ENCODE results near the gene MTCL3. TPM values are rescaled to one million over a fixed set of nuclear protein-coding genes. Genes with fewer than 3 reads are reported as not detected.
"Not testable (repeated sequence)": the region's sequence is repeated elsewhere in the genome, so short reads cannot be mapped to it uniquely, and the experiment has no call there.

The MTCL3 gene

DNA sequence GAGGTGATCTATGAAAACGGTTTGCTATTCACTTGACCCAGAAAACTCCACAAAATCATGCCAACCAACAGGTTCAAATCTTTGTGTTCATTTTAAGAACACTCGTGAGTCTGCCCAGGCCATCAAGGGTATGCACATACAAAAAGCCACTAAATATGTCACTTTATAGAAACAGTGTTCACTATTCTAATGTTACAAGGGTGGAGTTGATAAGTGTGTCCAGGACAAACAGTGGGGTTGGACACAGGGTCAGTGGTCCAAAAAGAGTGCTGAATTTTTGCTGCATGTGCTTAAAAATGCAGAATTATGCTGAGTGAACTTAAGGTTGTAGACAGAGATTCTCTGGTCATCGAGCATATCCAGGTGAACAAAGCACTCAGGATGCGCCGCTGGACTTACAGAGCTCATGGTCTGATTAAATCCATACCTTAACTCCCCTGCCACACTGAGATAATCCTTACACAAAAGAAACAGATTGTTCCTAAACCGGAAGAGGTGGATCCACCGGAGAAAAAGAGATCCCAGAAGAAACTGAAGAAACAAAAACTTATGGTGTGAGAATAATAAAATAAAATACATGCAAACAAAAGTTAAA, 83.4 kb downstream of the MTCL3 start:
- H3K4me3 ChIP-seq: no peak overlapping the region
- H3K27me3 ChIP-seq: no peaks in the 10 kb centered on the region
- H3K4me1 ChIP-seq: peaks cover 0 to 8% (median 3%) of the 10 kb centered on the region in 4 donors
- H3K27ac ChIP-seq: no peak overlapping the region
- no peaks in the 10 kb centered on the region for H3K9me3 ChIP-seq
- no peaks in the 10 kb centered on the region for H3K36me3 ChIP-seq
- intact Hi-C loops (cut with DNase I): no loop called here
- TF ChIP-seq POLR2AphosphoS5 (IDR thresholded peaks at IDR 0.05) (no peak), POLR2A (IDR thresholded peaks at IDR 0.05) (no peak), EP300 (IDR thresholded peaks at IDR 0.05) (no peak)
- TF ChIP-seq, protein P1, sequence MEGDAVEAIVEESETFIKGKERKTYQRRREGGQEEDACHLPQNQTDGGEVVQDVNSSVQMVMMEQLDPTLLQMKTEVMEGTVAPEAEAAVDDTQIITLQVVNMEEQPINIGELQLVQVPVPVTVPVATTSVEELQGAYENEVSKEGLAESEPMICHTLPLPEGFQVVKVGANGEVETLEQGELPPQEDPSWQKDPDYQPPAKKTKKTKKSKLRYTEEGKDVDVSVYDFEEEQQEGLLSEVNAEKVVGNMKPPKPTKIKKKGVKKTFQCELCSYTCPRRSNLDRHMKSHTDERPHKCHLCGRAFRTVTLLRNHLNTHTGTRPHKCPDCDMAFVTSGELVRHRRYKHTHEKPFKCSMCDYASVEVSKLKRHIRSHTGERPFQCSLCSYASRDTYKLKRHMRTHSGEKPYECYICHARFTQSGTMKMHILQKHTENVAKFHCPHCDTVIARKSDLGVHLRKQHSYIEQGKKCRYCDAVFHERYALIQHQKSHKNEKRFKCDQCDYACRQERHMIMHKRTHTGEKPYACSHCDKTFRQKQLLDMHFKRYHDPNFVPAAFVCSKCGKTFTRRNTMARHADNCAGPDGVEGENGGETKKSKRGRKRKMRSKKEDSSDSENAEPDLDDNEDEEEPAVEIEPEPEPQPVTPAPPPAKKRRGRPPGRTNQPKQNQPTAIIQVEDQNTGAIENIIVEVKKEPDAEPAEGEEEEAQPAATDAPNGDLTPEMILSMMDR (IDR thresholded peaks at IDR 0.05): no peak
- DNase-seq: no peak
- 83 to 88% methylated on average over 7 of the region's 7 CpGs for WGBS, 2 donors

DNA sequence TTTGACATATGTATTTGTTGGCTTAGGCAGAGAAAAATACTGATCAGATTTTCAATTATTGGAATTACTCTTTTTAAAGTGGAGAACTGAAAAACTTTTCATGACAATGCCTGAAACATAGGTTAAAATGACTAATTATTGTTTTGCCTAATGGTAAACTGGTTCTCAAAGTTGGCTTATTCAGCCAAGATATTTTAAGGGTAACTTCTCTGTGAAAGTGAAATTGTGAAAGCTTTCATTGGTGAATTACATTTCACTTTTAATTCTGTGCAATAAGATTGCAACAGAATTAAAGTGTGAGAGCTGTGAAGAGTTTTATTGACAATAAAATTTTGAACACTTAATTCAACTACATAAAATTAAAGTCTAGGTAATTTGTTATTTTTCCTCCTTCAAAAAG, 84.5 kb downstream of the MTCL3 start:
- no peak for DNase-seq
- H3K27ac ChIP-seq: no peak overlapping the region
- TF ChIP-seq, protein P1 (IDR thresholded peaks at IDR 0.05): no peak
- no peak for TF ChIP-seq POLR2AphosphoS5 (IDR thresholded peaks at IDR 0.05)
- no peak for TF ChIP-seq POLR2A (IDR thresholded peaks at IDR 0.05)
- no peak for TF ChIP-seq EP300 (IDR thresholded peaks at IDR 0.05)
- no peaks in the 10 kb centered on the region for H3K27me3 ChIP-seq
- no peak overlapping the region for H3K4me3 ChIP-seq
- no peaks in the 10 kb centered on the region for H3K9me3 ChIP-seq
- H3K4me1 ChIP-seq: peaks cover 0 to 8% (median 3%) of the 10 kb centered on the region in 4 donors
- H3K36me3 ChIP-seq: no peaks in the 10 kb centered on the region
- intact Hi-C loops (cut with DNase I): no loop called here

GRCh38 chr6:127428562-127428961, 90.6 kb downstream of the MTCL3 start:
- H3K27ac ChIP-seq; H3K36me3 ChIP-seq; H3K4me3 ChIP-seq; H3K9me3 ChIP-seq; DNase-seq; H3K27me3 ChIP-seq; H3K4me1 ChIP-seq; intact Hi-C loops (cut with DNase I): not testable (repeated sequence)
- WGBS, 2 donors: 85 to 89% methylated on average over 9 of the region's 9 CpGs

DNA sequence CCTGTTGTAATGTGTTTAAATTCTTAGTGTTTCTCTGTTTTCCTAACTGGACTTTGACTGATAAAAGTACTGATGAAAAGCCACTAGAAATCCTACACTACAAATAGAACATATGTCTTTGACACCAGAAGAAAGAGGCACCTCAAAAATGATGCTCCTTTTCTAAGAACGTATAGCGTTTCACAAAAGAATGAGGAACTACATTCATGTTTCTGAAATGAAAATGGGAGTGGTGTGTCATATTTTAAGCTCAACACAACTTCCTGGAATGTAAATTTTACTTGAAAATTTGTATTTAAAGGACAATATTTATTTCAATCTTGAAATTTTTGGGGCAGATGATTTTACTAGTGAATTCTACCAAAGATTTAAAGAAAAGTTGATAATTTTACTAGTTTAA, 95.2 kb downstream of the MTCL3 start:
- Histone ChIP-seq H3K9me3 (no peaks in the 10 kb centered on the region), H3K27me3 (no peaks in the 10 kb centered on the region), H3K27ac (peak overlapping the region; percentile 55 to 71 (median 68)), H3K4me1 (peaks cover 0 to 30% (median 18%) of the 10 kb centered on the region in 4 donors), H3K36me3 (no peaks in the 10 kb centered on the region), H3K4me3 (no peak overlapping the region)
- DNase-seq: no peak
- TF ChIP-seq EP300 (IDR thresholded peaks at IDR 0.05): no peak
- TF ChIP-seq, protein P1 (IDR thresholded peaks at IDR 0.05): no peak
- TF ChIP-seq POLR2A (IDR thresholded peaks at IDR 0.05): no peak
- no peak for TF ChIP-seq POLR2AphosphoS5 (IDR thresholded peaks at IDR 0.05)
- 22 to 31% methylated on average over 2 of the region's 2 CpGs for WGBS, 2 donors
- intact Hi-C loops (cut with DNase I): loop anchor here (2.0 kb wide), 2 partner anchors 35 to 81 kb away; partner anchors contain the start of genes ECHDC1 and KIAA0408

Small RNA genes within 50 kb of the gene (small RNA-seq; reads per million reads assigned to genes)
- 0 reads per million in 3 donors for gene KIAA0408

Other genes with a start within 250 kb of the MTCL3 start
- gene ECHDC1, start 175.7 kb downstream of the MTCL3 start, total RNA-seq: 10 to 100 TPM; 77.3 to 97.1 (median 83.5) TPM
- 10 to 100 TPM; 48.6 to 66.6 (median 58.4) TPM for gene ECHDC1, start 175.7 kb downstream of the MTCL3 start, polyA plus RNA-seq
- 100 to 1,000 TPM in 1 of 4 donors, 10 to 100 TPM in 3; 27.3 to 103 (median 58.5) TPM for gene KIAA0408, start 59.9 kb downstream of the MTCL3 start, total RNA-seq
- gene KIAA0408, start 59.9 kb downstream of the MTCL3 start, polyA plus RNA-seq: 1 to 10 TPM in 2 of 3 donors, under 1 TPM in 1; 0.46 to 2.4 (median 1.9) TPM
- not detected for gene C6orf58, start 57.8 kb upstream of the MTCL3 start, total RNA-seq
- gene C6orf58, start 57.8 kb upstream of the MTCL3 start, polyA plus RNA-seq: not detected